Peyer's patch (tissue), 4 donors: ENCODE results near the gene MAST4.

Experiments
- POLR2A ChIP-seq, 2 donors: fragments of 450-650 bp; IDR thresholded peaks; one replicate each; pipeline ENCODE4 v1.5.1; 2017; ENCODE audit warnings: antibody characterized with exemption in 2 of 2, mild to moderate bottlenecking in 2 of 2, moderate library complexity in 2 of 2
- TF ChIP-seq, protein P1 (sequence below), 6 experiments: fragments of 450-650 bp in 4 of 6; fragments of 200-600 bp in 2 of 6; sonication (generic) in 1 of 6; IDR thresholded peaks; one replicate each; pipeline ENCODE4 v1.5.1; 2017 to 2019; ENCODE audit warnings: antibody characterized with exemption in 6 of 6, mild to moderate bottlenecking in 3 of 6, moderate library complexity in 1 of 6

DNA sequence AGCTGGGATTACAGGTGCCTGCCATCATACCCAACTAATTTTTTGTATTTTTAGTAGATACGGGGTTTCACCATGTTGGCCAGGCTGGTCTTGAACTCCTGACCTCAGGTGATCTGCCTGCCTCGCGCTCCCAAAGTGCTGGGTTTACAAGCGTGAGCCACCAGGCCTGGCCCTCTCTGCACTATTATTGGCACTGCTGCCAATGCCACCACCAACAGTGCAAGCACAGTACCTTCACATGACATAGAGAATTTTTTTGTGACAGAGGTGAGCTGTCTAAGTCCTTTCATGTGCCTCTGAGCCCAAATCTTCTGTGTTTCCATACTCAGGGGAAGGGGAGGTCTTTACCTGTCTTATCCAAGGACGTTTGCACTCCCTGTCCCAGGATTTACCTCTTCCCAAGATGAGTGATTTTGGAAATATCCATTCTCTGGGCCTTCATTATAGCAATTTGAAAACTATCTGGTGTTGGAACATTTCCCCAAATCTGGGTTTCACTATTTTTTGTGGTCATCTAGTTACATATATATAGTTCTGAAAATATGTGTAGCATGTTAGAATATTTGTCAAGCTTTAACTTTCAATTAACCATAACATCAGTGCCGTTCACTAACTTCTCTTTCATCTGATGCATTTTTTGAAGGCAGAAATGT is 605.8 kb downstream of the MAST4 start:
- TF ChIP-seq, protein P1, sequence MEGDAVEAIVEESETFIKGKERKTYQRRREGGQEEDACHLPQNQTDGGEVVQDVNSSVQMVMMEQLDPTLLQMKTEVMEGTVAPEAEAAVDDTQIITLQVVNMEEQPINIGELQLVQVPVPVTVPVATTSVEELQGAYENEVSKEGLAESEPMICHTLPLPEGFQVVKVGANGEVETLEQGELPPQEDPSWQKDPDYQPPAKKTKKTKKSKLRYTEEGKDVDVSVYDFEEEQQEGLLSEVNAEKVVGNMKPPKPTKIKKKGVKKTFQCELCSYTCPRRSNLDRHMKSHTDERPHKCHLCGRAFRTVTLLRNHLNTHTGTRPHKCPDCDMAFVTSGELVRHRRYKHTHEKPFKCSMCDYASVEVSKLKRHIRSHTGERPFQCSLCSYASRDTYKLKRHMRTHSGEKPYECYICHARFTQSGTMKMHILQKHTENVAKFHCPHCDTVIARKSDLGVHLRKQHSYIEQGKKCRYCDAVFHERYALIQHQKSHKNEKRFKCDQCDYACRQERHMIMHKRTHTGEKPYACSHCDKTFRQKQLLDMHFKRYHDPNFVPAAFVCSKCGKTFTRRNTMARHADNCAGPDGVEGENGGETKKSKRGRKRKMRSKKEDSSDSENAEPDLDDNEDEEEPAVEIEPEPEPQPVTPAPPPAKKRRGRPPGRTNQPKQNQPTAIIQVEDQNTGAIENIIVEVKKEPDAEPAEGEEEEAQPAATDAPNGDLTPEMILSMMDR (IDR thresholded peaks at IDR 0.05): no peak
- TF ChIP-seq POLR2A (IDR thresholded peaks at IDR 0.05): no peak
